HFFc6 (cell line): ENCODE results near the gene IL1RAPL1. TPM values are rescaled to one million over a fixed set of nuclear protein-coding genes. Genes with fewer than 3 reads are reported as not detected.

Experiments used
- DNase-seq: peaks from one replicate; pipeline ENCODE4 v3.0.0-alpha.2; 2018
- H3K27ac Mint-ChIP-seq: 2 replicates; pipeline ENCODE4 v1.8.0; 2020; ENCODE audit warnings: mild to moderate bottlenecking, mixed read lengths
- H3K27me3 Mint-ChIP-seq: 2 replicates; pipeline ENCODE4 v1.8.0; 2021; ENCODE audit warnings: mild to moderate bottlenecking, moderate library complexity, mixed read lengths; ENCODE audit not compliant: insufficient read depth
- H3K36me3 Mint-ChIP-seq: 2 replicates; pipeline ENCODE4 v1.8.0; 2021; ENCODE audit warnings: low read depth, mixed read lengths
- H3K4me1 Mint-ChIP-seq: 2 replicates; pipeline ENCODE4 v1.8.0; 2020; ENCODE audit warnings: low read depth, mixed read lengths
- H3K4me3 Mint-ChIP-seq: 2 replicates; pipeline ENCODE4 v1.8.0; 2020; ENCODE audit warnings: mild to moderate bottlenecking, moderate library complexity, mixed read lengths
- H3K9me3 Mint-ChIP-seq: 2 replicates; pipeline ENCODE4 v1.8.0; 2020; ENCODE audit warnings: mild to moderate bottlenecking, mixed read lengths
- total RNA-seq, 6 experiments: library from RNA; stranded (reverse); fragmentation: NEBNext Ultra II Directional; extraction: Animal tissue kit (Norgen Biotek cat#: 25700); gene quantifications; 2 replicates in 1 of 6; 3 replicates in 5 of 6; pipeline ENCODE4 v1.2.3, GENCODE V29; 2021
- TF ChIP-seq, protein P1 (sequence below): fragments of 200-600 bp; sonication (generic); IDR thresholded peaks from 2 replicates; pipeline ENCODE4 v1.5.0; 2021; ENCODE audit warnings: antibody characterized with exemption, mild to moderate bottlenecking

The IL1RAPL1 gene
- total RNA-seq, 6 experiments from 2014 or later: not detected

DNA sequence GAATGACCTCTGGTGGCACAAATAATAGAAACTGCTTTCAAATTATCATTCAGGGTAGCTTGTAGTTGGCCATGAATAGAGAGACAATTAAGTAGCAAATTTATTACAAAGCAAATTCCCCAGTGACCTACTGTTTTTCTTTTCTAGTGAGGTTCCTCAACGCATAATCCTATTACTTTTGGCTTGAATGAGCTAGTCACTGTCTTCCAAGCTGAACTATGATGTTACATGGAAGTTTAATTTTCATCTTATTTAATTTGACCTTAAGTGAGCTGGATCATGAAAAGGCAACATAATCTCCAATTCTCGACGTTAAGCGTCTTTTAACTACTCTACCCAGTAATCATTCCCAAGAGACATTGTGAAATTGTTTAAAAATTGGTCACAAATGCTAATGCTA is 1280.7 kb downstream of the IL1RAPL1 start:
- Mint-ChIP-seq H3K27ac (no peak overlapping the region), H3K4me1 (no peaks in the 10 kb centered on the region), H3K36me3 (no peaks in the 10 kb centered on the region), H3K27me3 (no peaks in the 10 kb centered on the region), H3K4me3 (no peak overlapping the region), H3K9me3 (no peaks in the 10 kb centered on the region)
- TF ChIP-seq, protein P1, sequence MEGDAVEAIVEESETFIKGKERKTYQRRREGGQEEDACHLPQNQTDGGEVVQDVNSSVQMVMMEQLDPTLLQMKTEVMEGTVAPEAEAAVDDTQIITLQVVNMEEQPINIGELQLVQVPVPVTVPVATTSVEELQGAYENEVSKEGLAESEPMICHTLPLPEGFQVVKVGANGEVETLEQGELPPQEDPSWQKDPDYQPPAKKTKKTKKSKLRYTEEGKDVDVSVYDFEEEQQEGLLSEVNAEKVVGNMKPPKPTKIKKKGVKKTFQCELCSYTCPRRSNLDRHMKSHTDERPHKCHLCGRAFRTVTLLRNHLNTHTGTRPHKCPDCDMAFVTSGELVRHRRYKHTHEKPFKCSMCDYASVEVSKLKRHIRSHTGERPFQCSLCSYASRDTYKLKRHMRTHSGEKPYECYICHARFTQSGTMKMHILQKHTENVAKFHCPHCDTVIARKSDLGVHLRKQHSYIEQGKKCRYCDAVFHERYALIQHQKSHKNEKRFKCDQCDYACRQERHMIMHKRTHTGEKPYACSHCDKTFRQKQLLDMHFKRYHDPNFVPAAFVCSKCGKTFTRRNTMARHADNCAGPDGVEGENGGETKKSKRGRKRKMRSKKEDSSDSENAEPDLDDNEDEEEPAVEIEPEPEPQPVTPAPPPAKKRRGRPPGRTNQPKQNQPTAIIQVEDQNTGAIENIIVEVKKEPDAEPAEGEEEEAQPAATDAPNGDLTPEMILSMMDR: no peak
- DNase-seq: no peak

DNA sequence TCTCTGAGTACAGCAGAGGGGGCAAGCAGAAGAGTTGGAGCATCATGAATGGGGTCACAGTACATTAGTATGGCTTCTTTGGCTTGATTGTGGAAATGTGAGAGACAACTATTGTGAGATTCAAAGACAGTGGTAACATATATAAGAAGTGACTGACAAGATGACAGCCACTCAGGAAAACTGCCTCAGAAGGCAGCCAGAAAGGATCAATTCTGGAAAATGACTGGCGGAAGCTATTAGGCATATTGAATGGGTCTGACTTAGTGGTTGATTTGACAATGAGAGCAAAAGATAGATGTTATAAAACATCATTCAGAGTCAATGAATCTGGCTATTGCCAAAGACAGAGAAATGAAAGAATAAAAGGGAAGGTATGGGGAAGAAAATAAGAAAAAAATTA is 1282.6 kb downstream of the IL1RAPL1 start:
- H3K4me1 Mint-ChIP-seq: no peaks in the 10 kb centered on the region
- no peaks in the 10 kb centered on the region for H3K27me3 Mint-ChIP-seq

DNA sequence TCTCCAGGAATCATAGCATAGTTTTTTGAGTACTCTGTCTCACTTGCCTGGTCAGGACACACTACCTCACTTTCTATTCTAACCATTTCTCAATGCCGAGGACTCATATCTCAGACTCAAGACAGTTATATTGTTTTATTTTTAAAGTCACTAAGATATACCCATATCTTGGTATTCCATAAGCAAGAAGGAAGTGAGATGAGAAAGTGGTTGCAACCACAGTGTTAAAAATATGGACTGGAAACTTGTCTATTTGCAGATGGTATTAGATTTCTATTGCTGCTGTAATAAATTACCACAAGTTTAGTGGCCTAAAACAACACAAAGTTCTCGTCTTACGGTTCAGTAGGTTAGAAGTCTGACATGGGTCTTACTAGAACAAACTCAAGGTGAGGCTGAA is 1283.4 kb downstream of the IL1RAPL1 start:
- no peak overlapping the region for H3K4me3 Mint-ChIP-seq
- no peaks in the 10 kb centered on the region for H3K4me1 Mint-ChIP-seq
- H3K27me3 Mint-ChIP-seq: no peaks in the 10 kb centered on the region
- no peak overlapping the region for H3K27ac Mint-ChIP-seq
- TF ChIP-seq, protein P1: no peak
- no peaks in the 10 kb centered on the region for H3K9me3 Mint-ChIP-seq
- DNase-seq: no peak
- H3K36me3 Mint-ChIP-seq: no peaks in the 10 kb centered on the region

More for the DNA sequence above, 1282.6 kb downstream of the IL1RAPL1 start:
- DNase-seq: no peak
- H3K9me3 Mint-ChIP-seq: no peaks in the 10 kb centered on the region
- TF ChIP-seq, protein P1: no peak
- H3K4me3 Mint-ChIP-seq: no peak overlapping the region
- H3K27ac Mint-ChIP-seq: no peak overlapping the region
- H3K36me3 Mint-ChIP-seq: no peaks in the 10 kb centered on the region

DNA sequence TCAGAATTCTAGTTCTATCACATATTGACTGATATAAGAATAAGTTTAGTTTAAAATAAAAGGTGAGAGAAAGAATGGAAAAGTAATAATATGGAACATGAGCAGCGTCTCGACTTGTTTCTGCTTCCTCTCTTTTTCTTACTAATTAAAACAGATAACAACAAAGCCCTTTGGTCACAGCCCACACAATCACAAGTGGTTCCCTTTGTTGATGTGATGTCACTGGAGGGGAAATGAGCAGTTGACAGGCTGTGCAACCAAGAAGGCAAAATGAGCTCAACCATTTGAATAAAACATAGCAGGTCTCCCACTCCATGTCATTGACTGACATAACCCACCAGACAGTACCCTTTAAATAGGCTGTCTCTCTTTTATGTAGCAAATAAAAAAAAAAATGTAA is 1285.6 kb downstream of the IL1RAPL1 start:
- Mint-ChIP-seq H3K9me3 (no peaks in the 10 kb centered on the region), H3K4me1 (peaks cover 8% of the 10 kb centered on the region; the same call in 1 of the 2 replicates), H3K4me3 (no peak overlapping the region), H3K27me3 (no peaks in the 10 kb centered on the region), H3K27ac (no peak overlapping the region), H3K36me3 (no peaks in the 10 kb centered on the region)
- TF ChIP-seq, protein P1: no peak
- no peak for DNase-seq

DNA sequence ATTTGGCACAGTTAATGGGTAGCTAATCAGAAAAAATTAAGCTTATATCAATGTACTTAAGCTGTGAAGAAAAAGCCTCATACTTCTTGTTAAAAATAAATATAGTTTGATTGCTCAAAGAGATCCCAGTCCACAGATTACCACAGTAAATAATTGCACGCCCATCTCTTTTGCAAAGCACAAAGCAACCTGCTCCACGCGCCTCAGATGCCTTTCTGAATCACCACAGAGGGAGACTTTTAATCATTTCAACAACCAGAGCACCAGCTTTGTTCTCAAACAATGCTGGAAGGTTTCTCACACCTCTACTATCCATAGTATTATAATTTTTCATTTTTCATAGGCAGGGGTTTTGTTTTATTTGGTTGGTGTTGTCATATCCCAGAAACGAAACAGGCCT is 1289.5 kb downstream of the IL1RAPL1 start:
- Mint-ChIP-seq H3K4me3 (no peak overlapping the region), H3K27me3 (no peaks in the 10 kb centered on the region), H3K9me3 (no peaks in the 10 kb centered on the region), H3K36me3 (no peaks in the 10 kb centered on the region), H3K4me1 (peaks cover 8% of the 10 kb centered on the region; the same call in 1 of the 2 replicates), H3K27ac (no peak overlapping the region)
- no peak for DNase-seq
- TF ChIP-seq, protein P1: no peak

DNA sequence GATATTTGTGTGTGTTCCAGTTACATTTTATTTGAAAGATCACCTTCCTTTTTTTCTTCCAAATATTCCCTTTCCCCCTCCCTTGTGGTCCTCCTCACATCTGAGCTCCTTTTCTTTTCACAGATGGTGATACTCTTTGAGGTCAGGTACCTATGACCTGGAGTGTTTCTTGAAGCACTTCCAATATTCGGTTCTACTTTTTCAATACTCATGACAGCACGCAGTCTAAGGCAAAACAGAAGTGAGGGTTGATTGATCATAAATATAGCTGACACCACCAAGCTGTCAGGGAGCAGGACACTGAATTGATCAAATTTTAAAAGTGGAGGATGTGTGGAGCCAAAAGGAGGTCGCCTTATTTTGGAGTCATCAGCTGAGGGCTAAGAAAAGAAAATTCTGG is 1293.7 kb downstream of the IL1RAPL1 start:
- Mint-ChIP-seq H3K36me3 (no peaks in the 10 kb centered on the region), H3K4me1 (peaks cover 7% of the 10 kb centered on the region), H3K9me3 (no peaks in the 10 kb centered on the region), H3K27me3 (peaks cover 3% of the 10 kb centered on the region; the same call in 1 of the 2 replicates), H3K4me3 (no peak overlapping the region), H3K27ac (no peak overlapping the region)
- DNase-seq: no peak
- TF ChIP-seq, protein P1: no peak
